Effector memory CD4-positive, alpha-beta T cell (primary cell): Measurements from ENCODE around the gene PRUNE2.
"Not testable (repeated sequence)": the region's sequence is repeated elsewhere in the genome, so short reads cannot be mapped to it uniquely, and the experiment has no call there.

ENCODE experiments used
- DNase-seq, 3 donors: peaks; one replicate each; pipeline ENCODE4 v3.0.0-alpha.2; 2020
- H3K27ac ChIP-seq: 2 replicates; pipeline ENCODE4 v1.7.0; 2013; ENCODE audit warnings: mild to moderate bottlenecking, low read length, moderate library complexity; ENCODE audit not compliant: insufficient read depth, poor library complexity, severe bottlenecking
- H3K27me3 ChIP-seq: replicated peaks from 2 replicates; pipeline ENCODE4 v1.7.0; 2013; ENCODE audit warnings: mild to moderate bottlenecking, low read length; ENCODE audit not compliant: insufficient read depth, control insufficient read depth, poor library complexity, severe bottlenecking
- H3K36me3 ChIP-seq: 2 replicates; pipeline ENCODE4 v1.7.0; 2013; ENCODE audit warnings: mild to moderate bottlenecking, low read length, moderate library complexity; ENCODE audit not compliant: control insufficient read depth, insufficient read depth
- H3K4me1 ChIP-seq: 2 replicates; pipeline ENCODE4 v1.7.0; 2013; ENCODE audit warnings: low read length, mild to moderate bottlenecking; ENCODE audit not compliant: control insufficient read depth, insufficient read depth, poor library complexity, severe bottlenecking
- H3K4me3 ChIP-seq: 2 replicates; pipeline ENCODE4 v1.7.0; 2013; ENCODE audit warnings: low read length, low read depth, mild to moderate bottlenecking; ENCODE audit not compliant: insufficient read depth, poor library complexity, severe bottlenecking
- H3K9me3 ChIP-seq: 2 replicates; pipeline ENCODE4 v1.7.0; 2013; ENCODE audit warnings: mild to moderate bottlenecking, low read length, moderate library complexity; ENCODE audit not compliant: control insufficient read depth

Gene PRUNE2

GRCh38 chr9:76605321-76605900 lies 300.5 kb downstream of the PRUNE2 start:
- Histone ChIP-seq H3K9me3 (no peaks in the 10 kb centered on the region), H3K27me3 (no peaks in the 10 kb centered on the region), H3K36me3 (no peaks in the 10 kb centered on the region), H3K4me1 (no peaks in the 10 kb centered on the region), H3K27ac (no peak overlapping the region), H3K4me3 (no peak overlapping the region)
- DNase-seq: no peak

- Histone ChIP-seq H3K36me3 (no peaks in the 10 kb centered on the region), H3K9me3 (no peaks in the 10 kb centered on the region), H3K4me3 (no peak overlapping the region), H3K27ac (no peak overlapping the region), H3K27me3 (no peaks in the 10 kb centered on the region), H3K4me1 (no peaks in the 10 kb centered on the region)
- no peak for DNase-seq
Observed at GRCh38 chr9:76603931-76604570, 301.9 kb downstream of the PRUNE2 start.

DNA sequence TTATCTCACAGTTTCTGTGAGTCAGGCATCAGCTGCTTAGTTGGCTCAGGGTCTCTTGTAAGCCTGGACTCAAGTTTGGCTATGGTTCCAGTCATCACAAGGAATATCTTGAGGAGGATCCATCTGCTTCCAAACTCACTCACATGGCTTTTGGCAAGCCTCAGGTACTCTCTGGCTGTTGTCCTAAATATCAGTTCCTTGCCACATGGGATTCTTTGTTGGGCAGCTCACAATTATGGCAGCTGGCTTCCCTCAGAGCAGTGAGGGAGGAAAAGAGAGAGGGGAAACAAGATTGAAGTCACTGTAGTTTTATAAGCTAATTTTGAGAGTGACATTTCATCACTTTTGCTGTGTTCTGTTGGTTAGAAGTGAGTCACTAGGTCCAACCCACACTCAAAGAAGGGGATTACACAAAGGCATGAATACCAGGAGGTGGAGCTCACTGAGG lies 302.4 kb downstream of the PRUNE2 start:
- Histone ChIP-seq H3K27ac (no peak overlapping the region), H3K9me3 (no peaks in the 10 kb centered on the region), H3K4me1 (no peaks in the 10 kb centered on the region), H3K27me3 (no peaks in the 10 kb centered on the region), H3K36me3 (no peaks in the 10 kb centered on the region), H3K4me3 (no peak overlapping the region)
- DNase-seq: no peak

GRCh38 chr9:76602199-76602598 lies 303.7 kb downstream of the PRUNE2 start:
- no peaks in the 10 kb centered on the region for H3K27me3 ChIP-seq
- no peaks in the 10 kb centered on the region for H3K4me1 ChIP-seq
- no peaks in the 10 kb centered on the region for H3K9me3 ChIP-seq
- H3K36me3 ChIP-seq: no peaks in the 10 kb centered on the region
- no peak for DNase-seq
- no peak overlapping the region for H3K27ac ChIP-seq
- H3K4me3 ChIP-seq: no peak overlapping the region

GRCh38 chr9:76600007-76600615 lies 305.8 kb downstream of the PRUNE2 start:
- Histone ChIP-seq H3K27ac (no peak overlapping the region), H3K36me3 (no peaks in the 10 kb centered on the region), H3K4me1 (no peaks in the 10 kb centered on the region), H3K27me3 (no peaks in the 10 kb centered on the region), H3K4me3 (no peak overlapping the region), H3K9me3 (no peaks in the 10 kb centered on the region)
- DNase-seq: no peak

DNA sequence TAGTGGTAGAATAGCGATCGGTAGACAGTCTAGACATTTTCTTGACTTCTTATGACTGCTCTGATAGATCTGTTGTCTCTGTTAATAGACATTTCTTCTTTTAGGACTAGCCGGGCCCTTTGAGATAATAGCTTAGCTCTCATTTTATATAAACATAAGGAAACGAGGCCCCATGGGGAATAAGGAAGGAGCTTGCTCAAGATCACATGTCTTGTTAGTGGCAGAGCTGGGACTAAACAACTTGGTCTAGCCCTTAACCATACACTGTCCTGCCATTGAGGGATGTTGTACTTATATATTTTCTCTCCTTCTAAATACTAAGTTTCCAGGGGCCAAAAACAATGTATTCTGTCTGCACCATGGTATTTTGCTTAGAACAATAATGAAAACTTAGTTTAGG lies 306.9 kb downstream of the PRUNE2 start:
- Histone ChIP-seq H3K9me3 (no peaks in the 10 kb centered on the region), H3K4me3 (no peak overlapping the region), H3K4me1 (no peaks in the 10 kb centered on the region), H3K27me3 (no peaks in the 10 kb centered on the region), H3K27ac (no peak overlapping the region), H3K36me3 (no peaks in the 10 kb centered on the region)
- DNase-seq: no peak

DNA sequence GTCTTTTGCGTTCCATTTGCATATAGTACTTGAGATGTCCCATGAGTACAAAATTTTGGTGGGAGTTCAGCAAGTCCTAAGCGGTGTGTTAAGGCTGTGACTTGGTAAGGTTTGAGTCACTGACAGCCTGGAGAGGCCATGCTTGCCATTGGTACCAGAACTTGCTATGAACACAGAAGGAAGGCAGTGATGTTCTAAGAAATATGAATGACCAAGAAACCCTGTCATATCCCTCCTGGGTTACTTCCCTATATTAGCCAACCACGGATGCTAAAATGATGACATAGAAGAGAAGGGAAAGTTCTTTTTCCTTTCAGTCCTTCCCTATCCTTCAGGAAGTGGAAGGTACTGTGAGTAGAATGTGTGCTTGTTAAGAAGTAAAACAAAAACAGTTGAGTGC lies 310.3 kb downstream of the PRUNE2 start:
- Histone ChIP-seq H3K9me3 (no peaks in the 10 kb centered on the region), H3K4me1 (no peaks in the 10 kb centered on the region), H3K27me3 (no peaks in the 10 kb centered on the region), H3K36me3 (no peaks in the 10 kb centered on the region), H3K4me3 (no peak overlapping the region), H3K27ac (no peak overlapping the region)
- DNase-seq: no peak

DNA sequence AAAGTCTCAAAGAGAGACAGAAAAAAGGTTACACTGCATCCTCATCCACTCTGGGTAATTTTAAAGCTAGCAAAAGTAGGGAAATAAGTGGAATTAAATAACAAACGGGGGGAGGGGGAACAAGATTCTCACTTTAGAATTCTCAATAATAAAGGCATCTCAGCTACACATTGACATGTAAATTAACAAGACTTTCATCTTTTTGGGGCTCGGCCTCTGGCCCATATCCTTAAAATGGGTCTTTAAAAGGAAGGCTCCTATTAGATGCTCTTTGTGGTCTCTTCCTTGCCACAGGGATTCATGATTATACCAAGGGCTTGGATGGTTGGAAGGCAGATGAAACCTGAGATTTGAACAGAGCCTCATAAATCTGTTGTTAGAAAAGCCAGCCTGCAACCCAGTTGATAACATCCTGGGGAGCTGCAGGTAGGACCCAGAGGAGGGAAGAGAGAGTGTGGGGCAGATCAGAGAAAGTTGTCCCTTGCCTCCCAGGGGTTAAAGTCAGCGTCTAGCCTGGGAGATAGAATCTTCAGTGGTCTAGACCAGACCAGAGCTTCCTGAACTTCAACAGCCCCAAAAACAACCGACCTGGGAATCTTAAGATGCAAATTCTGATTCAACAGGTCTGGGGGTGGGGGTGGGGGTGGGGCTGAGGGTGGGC lies 311.0 kb downstream of the PRUNE2 start:
- Histone ChIP-seq H3K4me3 (no peak overlapping the region), H3K27me3 (no peaks in the 10 kb centered on the region), H3K36me3 (no peaks in the 10 kb centered on the region), H3K9me3 (no peaks in the 10 kb centered on the region), H3K4me1 (no peaks in the 10 kb centered on the region), H3K27ac (no peak overlapping the region)
- no peak for DNase-seq

DNA sequence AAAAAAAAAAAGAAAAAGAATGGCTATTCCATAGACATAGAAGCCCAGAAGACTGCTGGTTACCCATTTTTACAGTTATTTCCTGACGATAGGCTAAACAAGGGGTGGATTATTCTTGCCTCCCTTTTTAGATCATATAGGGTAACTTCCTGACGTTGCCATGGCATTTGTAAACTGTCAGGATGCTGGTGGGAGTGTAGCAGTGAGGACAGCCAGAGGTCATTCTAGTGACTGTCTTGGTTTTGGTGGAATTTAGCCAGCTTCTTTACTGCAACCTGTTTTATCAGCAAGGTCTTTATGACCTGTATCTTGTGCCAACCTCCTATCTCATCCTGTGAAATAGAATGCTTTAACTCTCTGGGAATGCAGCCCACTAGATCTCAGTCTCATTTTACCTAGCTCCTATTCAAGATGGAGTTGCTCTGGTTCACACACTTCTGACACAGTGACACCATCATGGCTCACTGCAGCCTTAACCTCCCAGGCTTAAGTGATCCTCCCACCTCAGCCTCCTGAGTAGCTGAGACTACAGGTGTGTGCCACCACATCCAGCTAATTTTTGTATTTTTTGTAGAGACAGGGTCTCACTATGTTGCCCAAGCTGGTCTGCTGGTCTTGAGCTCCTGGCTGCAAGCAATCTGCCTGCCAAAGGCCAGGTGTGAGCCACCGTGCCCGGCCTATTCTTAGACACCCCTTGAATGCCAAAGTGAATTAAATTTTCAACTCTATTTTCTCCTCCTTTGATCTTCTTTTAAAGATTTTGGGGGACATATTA lies 311.8 kb downstream of the PRUNE2 start:
- not testable (repeated sequence) for H3K27ac ChIP-seq, H3K9me3 ChIP-seq, DNase-seq, H3K4me1 ChIP-seq, H3K4me3 ChIP-seq, H3K36me3 ChIP-seq, H3K27me3 ChIP-seq
